GM12878 (cell line): ENCODE results near the gene PCDHGA6.
"Not testable (repeated sequence)": the region's sequence is repeated elsewhere in the genome, so short reads cannot be mapped to it uniquely, and the experiment has no call there.

Experiments used
- CTCF ChIP-seq, 3 experiments: IDR thresholded peaks in 2 of 3; conservative IDR thresholded peaks in 1 of 3; 2 replicates each; pipeline ENCODE4 v1.5.1; 2011; ENCODE audit warnings: low read depth in 3 of 3, low read length in 3 of 3, mild to moderate bottlenecking in 3 of 3, control low read depth in 2 of 3, moderate library complexity in 2 of 3, inconsistent platforms in 1 of 3, mixed read lengths in 1 of 3; ENCODE audit not compliant: control insufficient read depth in 2 of 3, insufficient read depth in 1 of 3; ENCODE audit errors: extremely low read depth in 1 of 3
- TAF1 ChIP-seq: IDR thresholded peaks from 2 replicates; pipeline ENCODE4 v1.6.1; 2011; ENCODE audit warnings: mild to moderate bottlenecking, low read depth, low read length, borderline replicate concordance

GRCh38 chr5:141375444-141376155 is 1.9 kb downstream of the PCDHGA6 start:
- TF ChIP-seq CTCF (IDR thresholded peaks at IDR 0.05 in 2 of 3, conservative IDR thresholded peaks at IDR 0.05 in 1 of 3; ENCODE audit: control insufficient read depth in 2 of 3, extremely low read depth in 1 of 3, insufficient read depth in 1 of 3, low read depth in 3 of 3, low read length in 3 of 3); TAF1: not testable (repeated sequence)
